Mucosa of gallbladder (tissue), 1 donor: Measurements from ENCODE around the gene CEMIP2. TPM values are rescaled to one million over a fixed set of nuclear protein-coding genes. Genes with fewer than 3 reads are reported as not detected.
A peak's percentile ranks its signal among the peaks of the same experiment; 100 is the strongest.
"Not testable (repeated sequence)": the region's sequence is repeated elsewhere in the genome, so short reads cannot be mapped to it uniquely, and the experiment has no call there.

Experiments used
- DNase-seq: peaks from one replicate; pipeline ENCODE4 v3.0.0-alpha.2; 2020; ENCODE audit warnings: low spot score
- total RNA-seq: library from RNA; stranded (reverse); gene quantifications from one replicate; pipeline ENCODE4 v1.2.1, GENCODE V29; 2021
- donor health status: DM: no; HTN: no; CAD: no.

The CEMIP2 gene
- total RNA-seq, 1 donor from 2014 or later = 103 TPM

DNA sequence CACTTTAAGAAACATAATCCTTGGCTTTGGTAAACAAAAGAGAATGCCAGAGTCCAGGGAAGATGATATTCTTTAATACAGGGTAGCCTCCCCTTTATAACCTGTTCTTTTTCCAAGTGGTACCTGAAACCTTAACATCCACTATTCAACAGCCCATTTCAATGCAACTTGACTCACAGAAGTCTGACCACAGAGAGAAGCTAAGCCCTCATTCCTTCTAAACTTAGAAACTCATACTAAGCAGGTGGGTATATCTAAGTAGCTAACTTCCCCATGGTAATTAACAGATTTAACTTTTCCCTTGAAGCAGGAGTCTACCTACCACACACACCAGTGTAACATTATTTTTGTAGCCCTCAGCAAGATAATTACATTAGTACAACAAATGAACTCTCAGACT, 91.9 kb downstream of the CEMIP2 start:
- DNase-seq = no peak

DNA sequence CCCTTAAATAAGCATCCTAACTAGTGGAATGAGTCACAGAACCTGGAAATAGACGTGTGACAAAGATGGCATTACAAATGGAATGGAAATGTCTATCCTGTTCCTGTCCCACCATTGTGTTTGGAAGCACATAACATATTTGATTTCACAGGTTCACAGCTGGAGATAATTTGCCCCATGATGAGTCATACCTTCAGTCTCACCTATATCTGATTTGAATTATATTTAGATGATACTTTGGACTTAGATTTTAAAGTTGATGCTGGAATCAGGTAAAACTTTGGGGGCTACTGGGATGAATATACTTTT, 92.5 kb downstream of the CEMIP2 start:
- DNase-seq = no peak

- DNase-seq = no peak
Measured at GRCh38 chr9:71675105-71675856, 93.0 kb downstream of the CEMIP2 start.

- no peak for DNase-seq
Measured at GRCh38 chr9:71672573-71672972, 95.7 kb downstream of the CEMIP2 start.

GRCh38 chr9:71671289-71671688, 97.0 kb downstream of the CEMIP2 start:
- DNase-seq = no peak

DNA sequence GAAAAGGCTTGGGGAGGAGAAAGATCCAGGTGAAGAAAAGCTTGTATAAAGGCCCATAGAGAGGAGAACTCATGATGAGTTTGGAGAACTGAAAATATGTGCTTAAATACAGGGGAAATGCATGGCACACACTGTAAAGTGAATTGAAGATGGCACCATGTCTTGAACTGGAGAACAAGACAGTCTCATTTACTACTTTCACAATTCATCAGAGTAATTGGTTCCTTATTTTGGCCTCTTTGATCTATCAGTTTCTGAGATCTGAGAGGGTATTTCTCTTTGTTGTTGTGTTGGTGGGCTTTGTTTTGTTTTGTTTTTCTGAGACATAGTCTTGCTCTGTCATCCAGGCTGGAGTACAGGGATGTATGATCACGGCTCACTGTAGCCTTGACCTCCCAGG, 98.2 kb downstream of the CEMIP2 start:
- DNase-seq = no peak

GRCh38 chr9:71669284-71669995, 98.9 kb downstream of the CEMIP2 start:
- no peak for DNase-seq

DNA sequence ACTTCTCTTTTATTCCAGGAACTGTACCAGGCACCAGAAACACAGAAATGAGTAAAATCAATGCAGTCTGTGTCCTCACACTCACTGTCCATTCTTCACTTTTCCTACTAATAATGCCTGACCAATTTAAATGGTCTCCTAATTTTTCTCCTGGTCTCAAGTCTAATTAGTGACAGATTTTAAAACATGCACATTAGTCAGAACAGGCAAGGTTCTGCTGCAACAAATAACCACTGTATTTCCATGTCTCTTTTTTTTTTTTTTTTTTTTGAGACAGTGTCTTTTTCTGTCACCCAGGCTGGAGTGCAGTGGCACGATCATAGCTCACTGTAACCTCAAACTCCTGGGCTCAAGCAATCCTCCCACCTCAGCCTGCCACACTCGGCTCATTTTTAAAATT, 99.6 kb downstream of the CEMIP2 start:
- DNase-seq = no peak

GRCh38 chr9:71665247-71665646, 103.1 kb downstream of the CEMIP2 start:
- DNase-seq = no peak

DNA sequence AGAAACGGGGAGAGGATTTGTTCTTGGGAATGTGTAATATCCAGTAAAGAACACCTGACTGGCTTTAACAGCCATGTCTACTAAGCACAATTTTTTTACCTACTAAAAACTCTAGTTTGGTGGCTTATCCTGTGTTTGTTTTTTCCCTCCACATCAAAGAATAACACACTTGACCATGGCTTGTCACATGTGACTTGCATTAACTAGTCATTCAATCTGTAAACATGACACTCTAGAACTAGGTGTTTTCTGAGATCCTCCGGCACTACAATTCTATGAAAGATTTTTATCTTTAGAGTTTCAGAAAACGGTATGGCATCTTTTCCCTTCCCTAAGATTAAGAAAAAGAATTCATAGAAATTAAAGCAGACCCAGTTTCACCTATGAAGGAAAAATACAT, 103.7 kb downstream of the CEMIP2 start:
- DNase-seq = no peak

- no peak for DNase-seq
Measured at GRCh38 chr9:71663931-71664459, 104.3 kb downstream of the CEMIP2 start.

- DNase-seq = no peak
Measured at GRCh38 chr9:71663216-71663615, 105.1 kb downstream of the CEMIP2 start.

GRCh38 chr9:71662082-71662481, 106.2 kb downstream of the CEMIP2 start:
- DNase-seq = no peak

- not testable (repeated sequence) for DNase-seq
Measured at GRCh38 chr9:71657276-71657675, 111.0 kb downstream of the CEMIP2 start.

DNA sequence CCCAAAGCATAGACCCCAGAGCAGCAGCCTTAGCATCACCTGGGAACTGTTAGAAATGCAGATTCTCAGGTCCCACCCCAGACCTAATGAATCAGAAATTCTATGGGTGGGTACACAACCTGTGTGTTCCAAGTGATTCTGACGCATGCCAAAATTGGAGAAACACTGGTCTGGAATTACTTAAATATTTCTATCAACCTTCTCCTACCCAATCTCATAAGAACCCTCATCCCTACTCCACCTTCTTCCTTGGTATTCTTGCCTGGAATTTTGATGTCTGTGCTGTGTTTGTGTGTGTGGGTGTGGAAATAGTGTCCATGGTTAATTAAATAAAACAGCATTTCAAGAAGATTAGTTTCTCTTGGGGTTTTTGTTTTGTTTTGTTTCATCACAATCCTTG, 111.8 kb downstream of the CEMIP2 start:
- no peak for DNase-seq

DNA sequence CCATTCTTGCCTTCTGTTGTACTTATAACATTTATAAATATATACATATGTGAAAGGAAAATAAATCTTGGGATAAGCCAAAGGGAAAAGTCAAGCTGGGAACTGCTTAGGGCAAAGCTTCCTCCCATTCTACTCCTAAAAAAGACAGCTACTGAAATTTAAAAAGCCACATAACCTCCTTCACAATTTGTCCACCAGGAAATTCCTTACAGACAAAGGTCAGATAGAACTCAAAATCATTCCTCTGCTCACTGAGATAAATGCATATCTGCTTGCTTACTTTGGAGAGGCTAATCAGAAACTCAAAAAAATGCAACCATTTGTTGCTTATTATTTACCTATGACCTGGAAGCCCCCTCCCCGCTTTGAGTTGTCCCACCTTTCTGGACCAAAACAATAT, 112.5 kb downstream of the CEMIP2 start:
- no peak for DNase-seq

GRCh38 chr9:71655141-71655540, 113.2 kb downstream of the CEMIP2 start:
- no peak for DNase-seq

DNA sequence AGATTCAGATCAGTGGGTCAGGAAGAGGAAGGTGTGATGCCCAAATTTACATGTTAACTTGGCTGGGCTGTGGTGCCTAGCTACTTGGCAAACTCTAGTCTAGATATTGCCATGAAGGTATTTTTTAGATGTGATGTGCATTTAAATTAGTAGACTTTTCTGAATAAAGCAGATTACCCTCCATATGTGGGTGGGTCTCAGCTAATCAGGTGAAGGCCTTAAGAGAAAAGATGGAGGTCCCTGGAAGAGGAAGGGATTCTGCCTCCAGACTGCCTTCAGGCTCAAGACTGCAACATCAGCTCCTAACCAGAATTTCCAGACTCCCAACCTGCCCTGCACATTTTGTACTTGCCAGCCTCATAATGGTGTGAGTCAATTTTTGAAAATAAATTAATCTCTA, 115.8 kb downstream of the CEMIP2 start:
- DNase-seq = no peak

GRCh38 chr9:71648453-71648852, 119.9 kb downstream of the CEMIP2 start:
- DNase-seq = no peak

GRCh38 chr9:71647094-71647591, 121.2 kb downstream of the CEMIP2 start:
- DNase-seq = peak; percentile 76

DNA sequence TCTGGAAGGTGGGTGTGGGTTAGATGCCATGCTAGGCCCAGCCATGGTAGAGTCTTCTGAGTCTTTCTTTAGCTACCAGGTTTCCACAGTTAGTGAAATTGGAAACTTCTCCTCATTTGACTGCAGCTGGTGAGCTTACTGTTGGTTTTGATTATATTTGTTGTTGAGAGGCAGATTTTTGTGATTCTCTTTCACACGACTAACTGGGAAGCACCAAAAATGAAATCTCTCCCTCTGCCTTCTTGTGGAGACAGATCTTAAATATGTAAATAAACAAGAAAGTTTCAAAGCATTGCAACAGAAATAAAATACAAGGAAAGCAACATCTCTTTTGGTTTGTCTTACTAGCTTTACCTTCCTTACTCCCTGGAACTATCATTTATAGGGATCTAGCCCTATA, 122.2 kb downstream of the CEMIP2 start:
- DNase-seq = no peak

DNA sequence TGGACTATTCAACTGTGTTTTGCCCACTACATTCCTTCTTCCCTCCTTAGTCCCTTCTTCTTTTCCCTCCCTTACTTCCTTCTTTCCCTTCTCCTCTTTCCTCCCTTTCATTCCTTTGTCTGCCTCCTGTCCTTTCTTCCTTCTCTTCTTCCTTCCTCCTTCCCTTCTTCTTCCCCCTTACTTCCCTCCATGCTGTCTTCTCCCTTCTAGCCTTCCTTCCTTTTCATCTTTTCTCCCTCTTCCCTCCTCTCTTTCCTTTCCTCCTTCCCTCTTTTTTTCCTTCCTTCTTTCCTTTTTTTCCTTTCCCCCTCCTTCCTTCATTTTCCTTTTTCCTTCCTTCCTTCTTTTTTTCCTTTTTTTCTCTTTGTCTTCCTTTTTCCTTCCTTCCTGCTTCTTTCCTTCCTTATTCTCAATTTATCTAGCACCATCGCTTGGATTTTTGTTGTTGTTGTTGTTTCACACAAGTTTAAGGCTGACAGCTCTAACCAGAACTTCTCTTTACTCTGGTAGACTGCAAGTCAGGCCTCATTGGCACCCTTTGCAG, 123.4 kb downstream of the CEMIP2 start:
- no peak for DNase-seq

DNA sequence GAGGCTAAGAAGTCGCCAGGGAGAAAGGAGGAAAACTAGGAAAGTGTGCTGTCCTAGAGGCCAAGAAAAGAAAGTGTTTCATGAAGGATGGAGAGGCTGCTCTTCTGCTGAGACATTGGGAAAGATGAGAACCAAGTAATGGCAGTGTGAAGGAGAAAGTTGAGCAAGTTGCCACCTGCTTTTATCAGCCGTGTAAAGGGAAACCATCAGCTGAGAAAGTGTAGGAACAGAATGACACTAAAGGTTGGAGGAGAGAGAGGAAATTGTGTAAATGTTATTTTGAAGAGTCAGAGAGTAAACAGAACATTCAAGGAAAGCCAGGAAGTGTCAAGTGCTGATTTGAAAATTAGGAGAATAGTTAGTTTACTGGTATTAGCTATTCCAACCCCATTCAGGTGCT, 125.0 kb downstream of the CEMIP2 start:
- no peak for DNase-seq
